SU-DHL-6 (cell line): Measurements from ENCODE around the gene ITPRIPL1.

Experiments used
- H2AFZ ChIP-seq: fragments of 200-600 bp; sonication (generic); 2 replicates; pipeline ENCODE4 v1.6.1; 2014; ENCODE audit warnings: low read depth, mild to moderate bottlenecking, moderate library complexity, mixed read lengths, antibody characterized with exemption, low read length; ENCODE audit not compliant: severe bottlenecking
- H3F3A ChIP-seq: fragments of 200-600 bp; shearing (Covaris generic); 2 replicates; pipeline ENCODE4 v1.6.0; 2016; ENCODE audit warnings: antibody characterized with exemption, mild to moderate bottlenecking; ENCODE audit not compliant: insufficient read depth
- H3K27ac ChIP-seq: fragments of 200-600 bp; sonication (generic); 2 replicates; pipeline ENCODE4 v1.5.1; 2016; ENCODE audit warnings: low read depth, mild to moderate bottlenecking, low read length, moderate library complexity, mixed read lengths
- H3K27me3 ChIP-seq: fragments of 200-600 bp; sonication (generic), shearing (Covaris generic); 2 replicates; pipeline ENCODE4 v1.6.0; 2014; ENCODE audit warnings: mild to moderate bottlenecking, low read length
- H3K36me3 ChIP-seq: fragments of 200-600 bp; sonication (generic); 2 replicates; pipeline ENCODE4 v1.6.1; 2014; ENCODE audit warnings: mild to moderate bottlenecking, low read length, mixed read lengths
- H3K4me2 ChIP-seq: fragments of 300-600, 200-600 bp; shearing (Covaris generic), sonication (generic); 2 replicates; pipeline ENCODE4 v1.6.0; 2014; ENCODE audit warnings: low read length, low read depth, mild to moderate bottlenecking; ENCODE audit not compliant: poor library complexity, severe bottlenecking
- H3K4me3 ChIP-seq: fragments of 200-600 bp; sonication (generic); 2 replicates; pipeline ENCODE4 v1.5.1; 2014; ENCODE audit warnings: antibody characterized with exemption, low read length, mild to moderate bottlenecking, mixed read lengths; ENCODE audit not compliant: insufficient read depth, poor library complexity, severe bottlenecking
- H3K79me2 ChIP-seq: fragments of 200-600 bp; sonication (generic); 2 replicates; pipeline ENCODE4 v1.6.1; 2014; ENCODE audit warnings: mild to moderate bottlenecking, low read length, moderate library complexity; ENCODE audit not compliant: insufficient read depth
- H3K9ac ChIP-seq: fragments of 200-600 bp; sonication (generic); 2 replicates; pipeline ENCODE4 v1.7.0; 2014; ENCODE audit warnings: mild to moderate bottlenecking, low read length
- H3K9me2 ChIP-seq: fragments of 200-600 bp; sonication (generic); replicated peaks from 2 replicates; pipeline ENCODE4 v1.6.1; 2014; ENCODE audit warnings: low read length; ENCODE audit not compliant: insufficient read depth
- H3K9me3 ChIP-seq: fragments of 200-600 bp; sonication (generic); 2 replicates; pipeline ENCODE4 v1.6.1; 2014; ENCODE audit warnings: low read length, mixed read lengths; ENCODE audit not compliant: insufficient read depth
- H4K20me1 ChIP-seq: fragments of 200-600 bp; sonication (generic); 2 replicates; pipeline ENCODE4 v1.6.1; 2014; ENCODE audit warnings: low read depth, mild to moderate bottlenecking, antibody characterized with exemption, low read length, moderate library complexity, mixed read lengths
- EZH2phosphoT487 ChIP-seq: fragments of 200-600 bp; sonication (generic), shearing (Covaris generic); conservative IDR thresholded peaks from 2 replicates; pipeline ENCODE4 v1.6.1; 2018; ENCODE audit warnings: mild to moderate bottlenecking, antibody characterized with exemption, low read length, moderate library complexity, mixed read lengths
- TF ChIP-seq, protein P1 (sequence below): fragments of 200-600 bp; sonication (generic); IDR thresholded peaks from one replicate; pipeline ENCODE4 v1.5.1; 2017; ENCODE audit warnings: antibody characterized with exemption, mild to moderate bottlenecking, low read length, moderate library complexity; ENCODE audit not compliant: insufficient read depth, poor library complexity, severe bottlenecking

The ITPRIPL1 gene

DNA sequence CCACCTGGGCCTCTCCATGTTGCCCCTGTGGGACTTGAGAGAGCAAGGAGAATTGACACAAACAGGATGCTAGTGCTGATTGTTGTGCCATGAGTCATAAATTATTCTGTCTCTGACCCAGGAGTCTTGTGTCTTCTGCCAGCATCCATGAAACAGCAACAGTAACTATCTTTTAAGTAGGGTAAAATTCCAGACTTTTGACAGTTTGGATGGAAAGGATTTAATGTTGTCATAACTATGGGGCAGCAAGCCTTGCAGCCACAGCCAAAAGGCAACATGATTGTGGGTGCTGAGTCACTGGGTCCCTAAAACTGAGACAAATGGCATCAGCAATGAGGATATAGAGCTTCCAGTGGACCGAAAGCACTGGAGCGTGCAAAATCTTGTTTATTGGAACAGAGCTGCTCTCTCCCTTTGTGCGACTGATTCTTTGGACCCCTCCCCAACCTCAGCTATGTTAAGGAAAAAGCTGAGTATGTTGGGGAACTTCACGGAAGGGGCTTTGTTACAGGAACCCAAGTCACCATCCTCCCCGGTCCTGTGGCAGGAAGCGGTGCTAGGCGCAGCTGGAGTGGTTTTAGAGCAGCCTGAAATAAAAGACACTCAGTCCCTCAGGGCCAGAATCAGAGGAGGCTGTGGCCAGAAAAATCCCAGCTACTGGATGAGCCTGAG lies 9.6 kb upstream of the ITPRIPL1 start:
- Histone ChIP-seq H3K9ac (no peak overlapping the region), H3K36me3 (no peaks in the 10 kb centered on the region), H3F3A (peaks cover 10% of the 10 kb centered on the region; the same call in 1 of the 2 replicates), H4K20me1 (no peaks in the 10 kb centered on the region), H3K9me2 (no peaks in the 10 kb centered on the region), H3K79me2 (peaks cover 18% of the 10 kb centered on the region), H3K27me3 (no peaks in the 10 kb centered on the region), H3K27ac (no peak overlapping the region), H3K4me2 (no peak overlapping the region), H3K4me3 (no peak overlapping the region), H2AFZ (no peak overlapping the region), H3K9me3 (no peaks in the 10 kb centered on the region)
- TF ChIP-seq, protein P1, sequence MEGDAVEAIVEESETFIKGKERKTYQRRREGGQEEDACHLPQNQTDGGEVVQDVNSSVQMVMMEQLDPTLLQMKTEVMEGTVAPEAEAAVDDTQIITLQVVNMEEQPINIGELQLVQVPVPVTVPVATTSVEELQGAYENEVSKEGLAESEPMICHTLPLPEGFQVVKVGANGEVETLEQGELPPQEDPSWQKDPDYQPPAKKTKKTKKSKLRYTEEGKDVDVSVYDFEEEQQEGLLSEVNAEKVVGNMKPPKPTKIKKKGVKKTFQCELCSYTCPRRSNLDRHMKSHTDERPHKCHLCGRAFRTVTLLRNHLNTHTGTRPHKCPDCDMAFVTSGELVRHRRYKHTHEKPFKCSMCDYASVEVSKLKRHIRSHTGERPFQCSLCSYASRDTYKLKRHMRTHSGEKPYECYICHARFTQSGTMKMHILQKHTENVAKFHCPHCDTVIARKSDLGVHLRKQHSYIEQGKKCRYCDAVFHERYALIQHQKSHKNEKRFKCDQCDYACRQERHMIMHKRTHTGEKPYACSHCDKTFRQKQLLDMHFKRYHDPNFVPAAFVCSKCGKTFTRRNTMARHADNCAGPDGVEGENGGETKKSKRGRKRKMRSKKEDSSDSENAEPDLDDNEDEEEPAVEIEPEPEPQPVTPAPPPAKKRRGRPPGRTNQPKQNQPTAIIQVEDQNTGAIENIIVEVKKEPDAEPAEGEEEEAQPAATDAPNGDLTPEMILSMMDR: no peak
- no peak for TF ChIP-seq EZH2phosphoT487

DNA sequence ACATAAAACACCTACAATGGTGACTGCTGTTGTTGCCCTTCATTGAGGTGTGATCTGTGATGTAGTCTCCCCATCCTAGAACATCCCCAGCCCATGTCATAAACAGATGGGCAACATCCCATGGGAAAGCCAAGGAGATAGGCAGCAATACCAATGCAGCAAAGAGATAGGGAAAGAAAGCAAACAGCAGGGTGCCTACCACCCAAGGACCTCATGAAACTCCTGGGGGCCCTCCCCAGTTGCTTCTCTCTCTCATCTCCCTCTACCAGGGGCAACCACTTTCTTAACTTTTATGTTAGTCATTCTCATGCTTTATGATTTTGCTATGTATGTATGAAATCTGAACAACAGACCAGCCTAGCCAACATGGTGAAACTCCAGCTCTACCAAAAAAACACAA lies 8.1 kb upstream of the ITPRIPL1 start:
- Histone ChIP-seq H3K9me3 (no peaks in the 10 kb centered on the region), H3F3A (peaks cover 11% of the 10 kb centered on the region), H3K36me3 (no peaks in the 10 kb centered on the region), H3K79me2 (peaks cover 27% of the 10 kb centered on the region), H3K27ac (no peak overlapping the region), H3K4me2 (no peak overlapping the region), H3K9ac (no peak overlapping the region), H3K9me2 (no peaks in the 10 kb centered on the region), H2AFZ (no peak overlapping the region), H4K20me1 (no peaks in the 10 kb centered on the region), H3K27me3 (no peaks in the 10 kb centered on the region), H3K4me3 (no peak overlapping the region)
- TF ChIP-seq EZH2phosphoT487: no peak
- TF ChIP-seq, protein P1: no peak

DNA sequence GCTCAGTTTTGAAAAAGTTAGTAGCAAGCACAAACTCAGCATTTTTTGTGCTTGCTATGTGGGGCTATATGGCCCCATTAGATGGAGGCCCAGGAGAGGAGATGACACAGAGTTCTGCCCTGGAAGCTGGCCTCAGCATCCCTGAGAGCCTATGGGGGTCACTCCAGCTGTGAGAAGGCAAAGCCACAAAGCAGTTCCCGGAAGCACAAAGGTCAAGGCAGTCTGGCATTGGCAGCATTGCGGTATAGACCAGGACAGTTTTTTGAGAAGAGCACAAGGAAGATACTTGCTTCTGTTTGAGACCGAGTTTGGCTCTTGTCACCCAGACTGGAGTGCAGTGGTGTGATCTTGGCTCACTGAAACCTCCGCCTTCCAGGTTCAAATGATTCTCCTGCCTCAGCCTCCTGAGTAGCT lies 7.5 kb upstream of the ITPRIPL1 start:
- H3K27ac ChIP-seq: no peak overlapping the region
- H3F3A ChIP-seq: peaks cover 14% of the 10 kb centered on the region
- no peak overlapping the region for H2AFZ ChIP-seq
- no peaks in the 10 kb centered on the region for H3K27me3 ChIP-seq
- no peak overlapping the region for H3K9ac ChIP-seq
- no peaks in the 10 kb centered on the region for H4K20me1 ChIP-seq
- no peaks in the 10 kb centered on the region for H3K9me2 ChIP-seq
- peaks cover 27% of the 10 kb centered on the region for H3K79me2 ChIP-seq
- no peaks in the 10 kb centered on the region for H3K9me3 ChIP-seq
- no peak overlapping the region for H3K4me2 ChIP-seq
- H3K4me3 ChIP-seq: no peak overlapping the region
- TF ChIP-seq, protein P1: no peak
- no peak for TF ChIP-seq EZH2phosphoT487
- no peaks in the 10 kb centered on the region for H3K36me3 ChIP-seq
